22Rv1 (cell line): Measurements from ENCODE around the gene IDE.

Experiments
- CTCF ChIP-seq: fragments of 450-650 bp; IDR thresholded peaks from 2 replicates; pipeline ENCODE4 v1.5.1; 2017; ENCODE audit warnings: mild to moderate bottlenecking
- ZFX ChIP-seq: fragments of 450-650 bp; IDR thresholded peaks from 2 replicates; pipeline ENCODE4 v1.6.1; 2017; ENCODE audit warnings: antibody characterized with exemption, borderline replicate concordance

DNA sequence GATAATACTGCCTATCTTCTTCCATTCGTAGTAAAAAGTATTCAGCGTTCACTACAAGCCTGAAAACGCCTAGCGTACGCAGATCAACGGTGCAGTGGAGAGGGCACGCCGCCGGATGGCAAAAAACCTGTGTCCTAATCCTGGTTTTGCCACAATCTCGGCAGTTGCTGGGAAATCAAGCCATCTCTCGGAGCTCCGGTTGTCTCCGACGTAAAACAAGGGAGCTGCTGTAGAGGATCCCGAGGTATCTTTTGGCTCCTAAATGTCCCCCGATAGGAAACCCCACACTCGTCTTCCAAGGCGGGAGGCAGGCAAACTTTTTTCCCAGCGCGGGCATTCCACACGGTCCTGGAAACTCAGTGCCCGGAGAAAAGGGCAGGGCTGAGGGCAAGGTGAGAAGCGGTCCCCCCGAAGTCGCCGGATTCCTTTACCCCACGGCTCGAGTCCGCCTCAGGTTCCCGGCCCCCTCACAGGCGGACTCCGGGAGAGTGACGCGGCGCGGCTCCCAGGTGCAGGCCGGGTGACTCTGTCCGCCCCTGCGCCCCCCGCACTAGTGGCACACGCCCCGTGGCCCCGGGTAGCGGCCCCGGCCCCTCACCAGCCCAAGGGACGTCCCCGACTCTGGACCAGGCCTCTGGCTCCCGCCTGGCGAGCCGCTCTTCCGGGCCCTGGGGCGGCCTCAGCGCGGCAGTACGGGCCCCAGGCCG is 649 bp downstream of the IDE start:
- TF ChIP-seq CTCF (no peak), ZFX (no peak)
